GM12878 (cell line): ENCODE results near the gene HORMAD2. TPM values are rescaled to one million over a fixed set of nuclear protein-coding genes. Genes with fewer than 3 reads are reported as not detected.

Source experiments
- ATAC-seq: fragments of 200-7000 bp; cut with Tn5 transposase; 3 replicates; pipeline ENCODE4 v1.9.1; 2020; ENCODE audit warnings: mild to moderate bottlenecking, moderate library complexity
- BruUV-seq: library from RNA; stranded (reverse); fragments of 400-500 nt; replicated peaks from 2 replicates; lab custom pipeline; 2021; lab: Mats Ljungman, UMichigan
- CTCF ChIA-PET: fragments of 300-600 bp; sonication (Branson Sonifier 250); formaldehyde crosslinking; extraction: SDS; loops from one replicate; lab custom pipeline; 2021; ENCODE audit warnings: inconsistent platforms; lab: Yijun Ruan, JAX
- POLR2A ChIA-PET: fragments of 350-600 bp; formaldehyde crosslinking; extraction: SDS; loops from one replicate; lab custom pipeline; 2021; ENCODE audit warnings: inconsistent platforms; lab: Charles Lee
- RAD21 ChIA-PET: fragments of 300-600 bp; sonication (Branson Sonifier 250); formaldehyde crosslinking; loops from one replicate; lab custom pipeline; 2023; ENCODE audit warnings: antibody characterized with exemption; ENCODE audit not compliant: unreplicated experiment; lab: Charles Lee
- SMC1A ChIA-PET: fragments of 300-600 bp; sonication (Branson Sonifier 250); formaldehyde crosslinking; loops from one replicate; lab custom pipeline; 2023; ENCODE audit not compliant: unreplicated experiment, uncharacterized antibody; lab: Charles Lee
- DNase-seq: peaks from one replicate; pipeline ENCODE4 v3.0.0-alpha.2; 2011; ENCODE audit warnings: low read depth, low spot score
- FAIRE-seq: peaks from 3 replicates; lab custom pipeline; 2011; peaks lifted over from hg19 to GRCh38; lab: Jason Lieb, UNC
- H2AFZ ChIP-seq: 2 replicates; pipeline ENCODE4 v1.6.0; 2011; ENCODE audit warnings: low read depth, low read length, control low read depth; ENCODE audit not compliant: control insufficient read depth
- H3K27ac ChIP-seq: 2 replicates; pipeline ENCODE4 v1.5.1; 2011; ENCODE audit warnings: control low read depth; ENCODE audit not compliant: control insufficient read depth, insufficient read depth
- H3K27me3 ChIP-seq, 2 experiments: replicated peaks in 1 of 2; 2 replicates each; pipeline versions ENCODE4 v1.6.0 to v1.6.1; 2011; ENCODE audit warnings: low read length in 1 of 2; ENCODE audit not compliant: control insufficient read depth in 2 of 2, insufficient read depth in 2 of 2
- H3K36me3 ChIP-seq, 2 experiments: 2 replicates each; pipeline ENCODE4 v1.5.1; 2011; ENCODE audit warnings: low read length in 1 of 2; ENCODE audit not compliant: control insufficient read depth in 2 of 2, insufficient read depth in 2 of 2
- H3K4me1 ChIP-seq: 2 replicates; pipeline ENCODE4 v1.6.1; 2011; ENCODE audit warnings: mild to moderate bottlenecking, low read length, moderate library complexity, mixed read lengths; ENCODE audit not compliant: control insufficient read depth, insufficient read depth
- H3K4me2 ChIP-seq: 2 replicates; pipeline ENCODE4 v1.6.0; 2011; ENCODE audit warnings: control low read depth; ENCODE audit not compliant: control insufficient read depth, insufficient read depth
- H3K4me3 ChIP-seq: fragments of 200-600 bp; sonication (generic); 2 replicates; pipeline ENCODE4 v1.5.1; 2016
- H3K79me2 ChIP-seq: 2 replicates; pipeline ENCODE4 v1.6.0; 2011; ENCODE audit warnings: low read length; ENCODE audit not compliant: control insufficient read depth, insufficient read depth
- H3K9ac ChIP-seq: 2 replicates; pipeline ENCODE4 v1.8.0; 2011; ENCODE audit warnings: low read length, control low read depth, mixed read lengths; ENCODE audit not compliant: control insufficient read depth, insufficient read depth
- H3K9me3 ChIP-seq: replicated peaks from 3 replicates; pipeline ENCODE4 v1.5.1; 2011; ENCODE audit warnings: mild to moderate bottlenecking, low read length; ENCODE audit not compliant: control insufficient read depth, insufficient read depth
- H4K20me1 ChIP-seq: 2 replicates; pipeline ENCODE4 v1.6.0; 2011; ENCODE audit not compliant: control insufficient read depth, insufficient read depth
- EED ChIP-seq: sonication (generic); IDR thresholded peaks from 2 replicates; pipeline ENCODE4 v1.6.1; 2016; ENCODE audit warnings: antibody characterized with exemption, low read depth
- HDGF ChIP-seq: fragments of 450-650 bp; IDR thresholded peaks from 2 replicates; pipeline ENCODE4 v1.6.1; 2016; ENCODE audit warnings: antibody characterized with exemption
- NRF1 ChIP-seq: conservative IDR thresholded peaks from 2 replicates; pipeline ENCODE4 v1.6.1; 2011; ENCODE audit warnings: mild to moderate bottlenecking, low read depth, low read length, improper control_type of control experiment
- SPI1 ChIP-seq: IDR thresholded peaks from 2 replicates; pipeline ENCODE4 v1.6.1; 2011; ENCODE audit warnings: low read depth, mild to moderate bottlenecking, low read length, moderate library complexity, borderline replicate concordance; ENCODE audit not compliant: insufficient read depth
- YY1 ChIP-seq: IDR thresholded peaks from 2 replicates; pipeline ENCODE4 v1.6.1; 2011; ENCODE audit warnings: low read depth, mild to moderate bottlenecking, low read length
- ZNF622 ChIP-seq: fragments of 450-650 bp; IDR thresholded peaks from 2 replicates; pipeline ENCODE4 v1.6.1; 2017; ENCODE audit warnings: mild to moderate bottlenecking, inconsistent platforms
- WGBS: methylation state at CpG from one replicate; pipeline ENCODE4 v1.1.6; 2016; ENCODE audit warnings: low lambda C conversion rate; ENCODE audit not compliant: insufficient replicate concordance, insufficient coverage; ENCODE audit errors: missing lambda C conversion rate; 5-methylcytosine and 5-hydroxymethylcytosine counted together
- in situ Hi-C: fragments of 300-500 bp; cut with MboI; formaldehyde crosslinking; loops from 9 replicates; pipeline ENCODE4 v1.14.3; 2018; ENCODE audit warnings: mixed read lengths
- intact Hi-C: fragments of 100-400 bp; cut with micrococcal nuclease; formaldehyde crosslinking; loops from one replicate; pipeline ENCODE4 v1.14.2; 2022; ENCODE audit not compliant: unreplicated experiment
- polyA plus RNA-seq, 11 experiments: library from polyadenylated mRNA; depleted of rRNA in 4 of 11; unstranded in 6 of 11; stranded (reverse) in 5 of 11; fragments of >200 nt; fragmentation: Nextera tagmentation in 4 of 11; fragmentation: Illumina TruSeq in 1 of 11; extraction: Ambion mirVana in 4 of 11; extraction: Trizol in 1 of 11; gene quantifications; 1 replicate in 1 of 11; 2 replicates in 10 of 11; pipeline versions ENCODE4 v1.2.1 to v1.2.3, GENCODE V29; 2011 to 2016; ENCODE audit warnings: inconsistent platforms in 2 of 11, missing spikeins in 2 of 11, low read depth in 1 of 11
- total RNA-seq, 4 experiments: library from RNA; depleted of rRNA in 3 of 4; stranded (reverse); fragments of >200 nt in 3 of 4; fragmentation: Illumina TruSeq in 1 of 4; extraction: Trizol in 1 of 4; gene quantifications; 2 replicates each; pipeline versions ENCODE4 v1.2.1 to v1.2.3, GENCODE V29; 2013 to 2021
- TF ChIP-seq, protein P1 (sequence below): fragments of 450-650 bp; IDR thresholded peaks from 2 replicates; pipeline ENCODE4 v1.6.1; 2017; ENCODE audit warnings: mild to moderate bottlenecking, moderate library complexity
- TF ChIP-seq, protein P2 (sequence below): fragments of 450-650 bp; IDR thresholded peaks from 2 replicates; pipeline ENCODE4 v1.6.1; 2018; ENCODE audit warnings: borderline replicate concordance, mild to moderate bottlenecking; ENCODE audit not compliant: partially characterized antibody
- TF ChIP-seq, protein P3 (sequence below): fragments of 450-650 bp; IDR thresholded peaks from 2 replicates; pipeline ENCODE4 v1.6.1; 2017; ENCODE audit warnings: low read depth, mild to moderate bottlenecking, moderate library complexity
- TF ChIP-seq, protein P4 (sequence below): fragments of 450-650 bp; IDR thresholded peaks from 2 replicates; pipeline ENCODE4 v1.6.1; 2016; ENCODE audit warnings: mild to moderate bottlenecking
- TF ChIP-seq, protein P5 (sequence below): IDR thresholded peaks from 2 replicates; pipeline ENCODE4 v1.6.1; 2011; ENCODE audit warnings: borderline replicate concordance, low read depth, mild to moderate bottlenecking, moderate library complexity, low read length; ENCODE audit not compliant: insufficient read depth, poor library complexity, severe bottlenecking

The HORMAD2 gene
- total and polyA plus RNA-seq, 10 of the 15 experiments (the other 5 are each of a cell fraction or from before 2014, with no cell fraction given): 0.07 to 0.13 TPM; not detected in 8

DNA sequence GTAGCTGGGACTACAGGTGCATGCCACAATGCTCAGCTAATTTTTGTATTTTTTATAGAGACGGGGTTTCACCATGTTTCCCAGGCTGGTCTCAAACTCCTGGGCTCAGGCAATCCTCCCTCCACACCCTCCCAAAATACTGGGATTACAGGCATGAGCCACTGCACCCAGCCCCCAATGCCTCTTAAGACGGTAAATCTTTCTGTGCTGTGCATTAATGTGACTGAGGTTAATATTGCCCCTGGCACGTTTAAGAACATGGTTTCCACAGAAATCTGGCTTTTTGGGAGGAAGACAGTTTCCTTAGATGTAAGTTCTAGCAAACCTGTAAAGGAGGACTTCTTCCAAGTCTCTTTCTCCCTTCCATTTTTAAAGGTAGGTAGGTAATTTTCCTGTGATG, 6.1 kb upstream of the HORMAD2 start:
- ATAC-seq: no peak
- no peak for TF ChIP-seq EED
- TF ChIP-seq, protein P1, sequence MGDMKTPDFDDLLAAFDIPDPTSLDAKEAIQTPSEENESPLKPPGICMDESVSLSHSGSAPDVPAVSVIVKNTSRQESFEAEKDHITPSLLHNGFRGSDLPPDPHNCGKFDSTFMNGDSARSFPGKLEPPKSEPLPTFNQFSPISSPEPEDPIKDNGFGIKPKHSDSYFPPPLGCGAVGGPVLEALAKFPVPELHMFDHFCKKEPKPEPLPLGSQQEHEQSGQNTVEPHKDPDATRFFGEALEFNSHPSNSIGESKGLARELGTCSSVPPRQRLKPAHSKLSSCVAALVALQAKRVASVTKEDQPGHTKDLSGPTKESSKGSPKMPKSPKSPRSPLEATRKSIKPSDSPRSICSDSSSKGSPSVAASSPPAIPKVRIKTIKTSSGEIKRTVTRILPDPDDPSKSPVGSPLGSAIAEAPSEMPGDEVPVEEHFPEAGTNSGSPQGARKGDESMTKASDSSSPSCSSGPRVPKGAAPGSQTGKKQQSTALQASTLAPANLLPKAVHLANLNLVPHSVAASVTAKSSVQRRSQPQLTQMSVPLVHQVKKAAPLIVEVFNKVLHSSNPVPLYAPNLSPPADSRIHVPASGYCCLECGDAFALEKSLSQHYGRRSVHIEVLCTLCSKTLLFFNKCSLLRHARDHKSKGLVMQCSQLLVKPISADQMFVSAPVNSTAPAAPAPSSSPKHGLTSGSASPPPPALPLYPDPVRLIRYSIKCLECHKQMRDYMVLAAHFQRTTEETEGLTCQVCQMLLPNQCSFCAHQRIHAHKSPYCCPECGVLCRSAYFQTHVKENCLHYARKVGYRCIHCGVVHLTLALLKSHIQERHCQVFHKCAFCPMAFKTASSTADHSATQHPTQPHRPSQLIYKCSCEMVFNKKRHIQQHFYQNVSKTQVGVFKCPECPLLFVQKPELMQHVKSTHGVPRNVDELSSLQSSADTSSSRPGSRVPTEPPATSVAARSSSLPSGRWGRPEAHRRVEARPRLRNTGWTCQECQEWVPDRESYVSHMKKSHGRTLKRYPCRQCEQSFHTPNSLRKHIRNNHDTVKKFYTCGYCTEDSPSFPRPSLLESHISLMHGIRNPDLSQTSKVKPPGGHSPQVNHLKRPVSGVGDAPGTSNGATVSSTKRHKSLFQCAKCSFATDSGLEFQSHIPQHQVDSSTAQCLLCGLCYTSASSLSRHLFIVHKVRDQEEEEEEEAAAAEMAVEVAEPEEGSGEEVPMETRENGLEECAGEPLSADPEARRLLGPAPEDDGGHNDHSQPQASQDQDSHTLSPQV: no peak
- TF ChIP-seq ZNF622: no peak
- TF ChIP-seq, protein P2, sequence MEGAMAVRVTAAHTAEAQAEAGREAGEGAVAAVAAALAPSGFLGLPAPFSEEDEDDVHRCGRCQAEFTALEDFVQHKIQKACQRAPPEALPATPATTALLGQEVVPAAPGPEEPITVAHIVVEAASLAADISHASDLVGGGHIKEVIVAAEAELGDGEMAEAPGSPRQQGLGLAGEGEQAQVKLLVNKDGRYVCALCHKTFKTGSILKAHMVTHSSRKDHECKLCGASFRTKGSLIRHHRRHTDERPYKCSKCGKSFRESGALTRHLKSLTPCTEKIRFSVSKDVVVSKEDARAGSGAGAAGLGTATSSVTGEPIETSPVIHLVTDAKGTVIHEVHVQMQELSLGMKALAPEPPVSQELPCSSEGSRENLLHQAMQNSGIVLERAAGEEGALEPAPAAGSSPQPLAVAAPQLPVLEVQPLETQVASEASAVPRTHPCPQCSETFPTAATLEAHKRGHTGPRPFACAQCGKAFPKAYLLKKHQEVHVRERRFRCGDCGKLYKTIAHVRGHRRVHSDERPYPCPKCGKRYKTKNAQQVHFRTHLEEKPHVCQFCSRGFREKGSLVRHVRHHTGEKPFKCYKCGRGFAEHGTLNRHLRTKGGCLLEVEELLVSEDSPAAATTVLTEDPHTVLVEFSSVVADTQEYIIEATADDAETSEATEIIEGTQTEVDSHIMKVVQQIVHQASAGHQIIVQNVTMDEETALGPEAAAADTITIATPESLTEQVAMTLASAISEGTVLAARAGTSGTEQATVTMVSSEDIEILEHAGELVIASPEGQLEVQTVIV: no peak
- no peak for TF ChIP-seq HDGF
- TF ChIP-seq NRF1: no peak
- TF ChIP-seq, protein P3, sequence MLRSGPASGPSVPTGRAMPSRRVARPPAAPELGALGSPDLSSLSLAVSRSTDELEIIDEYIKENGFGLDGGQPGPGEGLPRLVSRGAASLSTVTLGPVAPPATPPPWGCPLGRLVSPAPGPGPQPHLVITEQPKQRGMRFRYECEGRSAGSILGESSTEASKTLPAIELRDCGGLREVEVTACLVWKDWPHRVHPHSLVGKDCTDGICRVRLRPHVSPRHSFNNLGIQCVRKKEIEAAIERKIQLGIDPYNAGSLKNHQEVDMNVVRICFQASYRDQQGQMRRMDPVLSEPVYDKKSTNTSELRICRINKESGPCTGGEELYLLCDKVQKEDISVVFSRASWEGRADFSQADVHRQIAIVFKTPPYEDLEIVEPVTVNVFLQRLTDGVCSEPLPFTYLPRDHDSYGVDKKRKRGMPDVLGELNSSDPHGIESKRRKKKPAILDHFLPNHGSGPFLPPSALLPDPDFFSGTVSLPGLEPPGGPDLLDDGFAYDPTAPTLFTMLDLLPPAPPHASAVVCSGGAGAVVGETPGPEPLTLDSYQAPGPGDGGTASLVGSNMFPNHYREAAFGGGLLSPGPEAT: no peak
- TF ChIP-seq, protein P4, sequence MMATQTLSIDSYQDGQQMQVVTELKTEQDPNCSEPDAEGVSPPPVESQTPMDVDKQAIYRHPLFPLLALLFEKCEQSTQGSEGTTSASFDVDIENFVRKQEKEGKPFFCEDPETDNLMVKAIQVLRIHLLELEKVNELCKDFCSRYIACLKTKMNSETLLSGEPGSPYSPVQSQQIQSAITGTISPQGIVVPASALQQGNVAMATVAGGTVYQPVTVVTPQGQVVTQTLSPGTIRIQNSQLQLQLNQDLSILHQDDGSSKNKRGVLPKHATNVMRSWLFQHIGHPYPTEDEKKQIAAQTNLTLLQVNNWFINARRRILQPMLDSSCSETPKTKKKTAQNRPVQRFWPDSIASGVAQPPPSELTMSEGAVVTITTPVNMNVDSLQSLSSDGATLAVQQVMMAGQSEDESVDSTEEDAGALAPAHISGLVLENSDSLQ: no peak
- TF ChIP-seq SPI1: no peak
- no peak for TF ChIP-seq YY1
- TF ChIP-seq, protein P5, sequence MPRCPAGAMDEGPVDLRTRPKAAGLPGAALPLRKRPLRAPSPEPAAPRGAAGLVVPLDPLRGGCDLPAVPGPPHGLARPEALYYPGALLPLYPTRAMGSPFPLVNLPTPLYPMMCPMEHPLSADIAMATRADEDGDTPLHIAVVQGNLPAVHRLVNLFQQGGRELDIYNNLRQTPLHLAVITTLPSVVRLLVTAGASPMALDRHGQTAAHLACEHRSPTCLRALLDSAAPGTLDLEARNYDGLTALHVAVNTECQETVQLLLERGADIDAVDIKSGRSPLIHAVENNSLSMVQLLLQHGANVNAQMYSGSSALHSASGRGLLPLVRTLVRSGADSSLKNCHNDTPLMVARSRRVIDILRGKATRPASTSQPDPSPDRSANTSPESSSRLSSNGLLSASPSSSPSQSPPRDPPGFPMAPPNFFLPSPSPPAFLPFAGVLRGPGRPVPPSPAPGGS: no peak

More for the DNA sequence above, 6.1 kb upstream of the HORMAD2 start:
- DNase-seq: no peak
- BruUV-seq: no TSS peak
- no peak for FAIRE-seq
- no peaks in the 10 kb centered on the region for H3K36me3 ChIP-seq
- ChIA-PET RAD21 (no interaction called here), POLR2A (no interaction called here), SMC1A (interaction anchor here (1.6 to 5.1 kb wide), 2 partner anchors 11 to 20 kb away, joined by 5 to 20 read pairs; no protein-coding TSS in a partner anchor), CTCF (interaction anchor here (7.0 kb wide), 1 partner anchor 13 kb away, joined by 58 read pairs; no protein-coding TSS in a partner anchor)
- H3K79me2 ChIP-seq: no peaks in the 10 kb centered on the region
- H3K27me3 ChIP-seq: no peaks in the 10 kb centered on the region
- 71% methylated on average over 3 of the region's 3 CpGs for WGBS
- intact Hi-C loops: no loop called here
- no peaks in the 10 kb centered on the region for H4K20me1 ChIP-seq
- H3K27ac ChIP-seq: no peak overlapping the region
- H3K4me2 ChIP-seq: no peak overlapping the region
- in situ Hi-C loops: no loop called here
- H2AFZ ChIP-seq: no peak overlapping the region
- H3K9ac ChIP-seq: no peak overlapping the region
- peaks cover 3% of the 10 kb centered on the region; the same call in 2 of the 3 replicates for H3K9me3 ChIP-seq
- no peak overlapping the region for H3K4me3 ChIP-seq
- H3K4me1 ChIP-seq: peaks cover 14% of the 10 kb centered on the region
